HG02973 (cell line): ENCODE data around the gene DNAI2.

ENCODE experiments used
- ATAC-seq: cut with Tn5 transposase; IDR thresholded peaks from one replicate; pipeline ENCODE4 v1.9.1; 2021; ENCODE audit warnings: moderate library complexity; ENCODE audit not compliant: unreplicated experiment

The DNAI2 gene

DNA sequence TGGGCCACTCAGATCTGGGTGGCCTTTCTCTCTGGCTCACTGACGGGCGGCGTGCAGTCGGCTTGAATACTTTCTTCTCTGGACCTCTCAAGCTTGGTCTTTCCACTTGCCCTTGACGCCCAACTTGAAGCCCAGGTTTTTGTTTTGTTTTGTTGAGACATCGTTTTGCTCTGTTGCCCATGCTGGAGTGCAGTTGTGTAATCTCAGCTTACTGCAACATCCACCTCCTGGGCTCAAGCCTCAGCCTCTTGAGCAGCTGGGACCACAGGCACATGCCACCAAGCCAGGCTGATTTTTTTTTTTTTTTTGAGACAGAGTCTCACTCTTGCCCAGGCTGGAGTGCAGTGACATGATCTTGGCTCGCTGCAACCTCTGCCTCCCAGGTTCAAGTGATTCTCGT, 29.3 kb downstream of the DNAI2 start:
- ATAC-seq, result no peak

DNA sequence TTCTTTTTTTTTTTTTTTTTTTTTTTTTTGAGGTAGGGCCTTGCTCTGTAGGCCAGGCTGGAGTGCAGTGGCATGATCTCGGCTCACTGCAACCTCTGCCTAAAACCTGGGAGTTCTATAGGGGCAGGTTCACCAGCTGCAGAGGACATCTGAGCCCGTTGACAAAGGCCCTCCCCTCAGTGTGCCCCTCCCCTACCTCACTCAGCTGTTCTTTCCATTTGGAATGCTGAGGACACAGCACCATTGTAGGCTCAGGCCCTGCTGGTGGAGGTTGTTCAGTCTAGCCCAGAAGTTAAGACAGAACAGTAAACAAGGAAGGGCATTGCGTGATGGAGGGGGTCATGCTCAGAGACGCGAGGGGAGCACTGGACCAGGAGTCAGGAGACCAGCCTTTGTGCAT, 30.1 kb downstream of the DNAI2 start:
- no peak for ATAC-seq

GRCh38 chr17:74305865-74306654, 32.0 kb downstream of the DNAI2 start:
- no peak for ATAC-seq

DNA sequence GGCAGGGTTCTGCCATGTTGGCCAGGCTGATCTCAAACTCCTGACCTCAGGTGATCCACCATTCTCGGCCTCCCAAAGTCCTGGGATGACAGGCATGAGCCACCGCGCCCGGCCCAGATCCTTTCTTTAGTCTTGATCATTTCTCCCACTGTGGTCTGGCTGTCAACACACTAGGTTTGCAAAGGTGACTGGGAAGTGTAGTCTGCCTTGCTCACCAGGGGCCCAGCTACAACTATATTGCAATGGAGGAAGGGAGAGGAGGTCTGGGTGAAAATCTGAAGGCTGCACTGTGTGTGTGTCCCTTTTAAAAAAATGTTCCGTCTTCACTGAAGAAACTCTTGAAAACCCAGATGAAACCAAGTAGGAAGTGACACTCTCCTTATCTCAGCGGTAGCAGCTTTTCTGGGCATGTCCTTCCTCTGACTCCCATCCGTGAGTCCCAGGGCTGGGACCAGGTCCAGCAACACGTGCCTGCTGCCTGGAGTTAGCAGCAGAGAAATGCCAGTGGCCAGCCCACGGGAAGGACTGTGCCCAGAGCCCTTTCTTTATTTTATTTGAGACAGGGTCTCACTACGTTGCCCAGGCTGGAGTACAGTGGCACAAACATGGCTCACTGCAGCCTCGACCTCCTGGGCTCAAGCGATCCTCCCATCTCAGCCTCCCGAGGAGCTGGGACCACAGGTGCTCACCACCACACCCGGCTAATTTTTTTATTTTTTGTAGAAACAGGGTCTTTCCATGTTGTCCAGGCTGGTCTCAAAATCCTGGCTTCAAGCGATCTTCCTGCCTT, 34.1 kb downstream of the DNAI2 start:
- ATAC-seq, result no peak

DNA sequence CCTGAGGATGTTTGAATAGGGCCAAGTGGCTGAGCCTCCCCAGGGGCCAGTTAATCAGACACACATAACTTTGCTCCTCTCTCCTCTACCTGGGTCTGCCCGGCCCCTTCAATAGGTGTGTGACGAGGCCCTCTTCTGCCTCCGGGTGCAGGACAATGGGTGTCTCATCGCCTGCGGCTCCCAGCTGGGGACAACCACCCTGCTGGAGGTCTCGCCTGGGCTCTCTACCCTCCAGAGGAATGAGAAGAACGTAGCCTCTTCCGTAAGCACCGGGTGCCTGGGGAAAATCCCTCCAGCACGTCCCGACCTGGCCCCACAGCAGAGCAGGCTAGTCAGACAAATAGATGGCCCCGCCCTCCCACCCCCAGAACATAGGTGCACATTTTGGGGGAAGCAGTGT, 35.9 kb downstream of the DNAI2 start:
- no peak for ATAC-seq

DNA sequence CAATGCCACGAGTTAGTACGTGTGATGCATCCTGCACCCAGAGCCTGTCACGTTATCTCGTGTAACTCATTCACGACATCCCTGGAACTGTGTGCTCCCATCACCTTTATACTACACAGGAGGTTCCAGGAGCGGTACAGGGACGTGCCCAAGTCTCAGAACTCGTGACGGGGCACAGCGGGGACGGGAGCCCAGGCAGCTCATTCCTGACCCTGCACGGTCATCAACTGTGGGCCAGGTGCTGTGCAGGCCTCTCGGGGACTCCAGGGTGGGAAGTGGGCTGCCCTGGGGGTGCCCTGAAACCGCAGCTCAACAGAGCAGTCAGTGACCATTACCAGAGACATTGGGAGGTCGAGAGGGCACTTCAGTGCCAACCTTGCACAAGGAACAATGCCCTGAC, 40.8 kb downstream of the DNAI2 start:
- no peak for ATAC-seq

DNA sequence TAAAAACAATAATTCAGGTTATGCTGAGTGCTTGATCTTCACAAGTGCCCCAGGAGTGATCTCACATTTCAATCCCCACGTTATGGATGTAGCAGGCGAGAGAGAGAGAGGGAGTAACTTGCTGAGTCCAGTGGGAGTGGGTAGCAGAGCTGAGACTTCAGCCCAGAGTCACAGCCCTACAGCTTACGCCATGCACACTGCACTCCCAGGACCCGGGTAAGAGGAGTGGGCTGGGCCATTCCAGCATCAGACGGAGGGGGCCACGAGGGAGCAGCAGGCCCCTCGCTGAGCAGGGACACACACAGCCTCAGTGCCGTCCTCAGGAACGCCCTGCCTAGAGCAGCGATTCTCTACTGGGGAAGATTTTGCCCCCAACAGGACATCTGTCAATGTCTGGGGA, 42.2 kb downstream of the DNAI2 start:
- ATAC-seq, result no peak

GRCh38 chr17:74317071-74317470, 43.0 kb downstream of the DNAI2 start:
- ATAC-seq, result no peak

DNA sequence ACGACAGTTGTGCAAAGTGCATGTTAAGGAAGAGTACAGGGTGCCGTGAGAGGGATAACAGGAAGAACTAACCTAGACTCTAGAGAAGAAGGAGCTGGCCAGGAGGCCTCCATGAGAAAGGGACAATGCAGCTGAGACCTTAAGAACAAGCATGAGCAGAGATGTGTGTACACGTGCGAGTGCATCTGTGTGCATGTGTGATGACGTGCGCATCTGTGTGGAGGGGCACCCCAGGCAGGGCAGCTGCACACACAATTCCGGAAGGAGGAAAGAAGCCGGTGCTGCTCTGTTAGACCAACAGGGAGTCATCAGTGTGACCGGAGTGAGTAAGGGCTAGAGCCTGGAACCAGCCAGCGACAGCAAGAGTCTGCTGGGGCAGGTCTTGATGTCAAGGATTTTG, 44.4 kb downstream of the DNAI2 start:
- ATAC-seq, result no peak

GRCh38 chr17:74324521-74324920, 50.5 kb downstream of the DNAI2 start:
- no peak for ATAC-seq

GRCh38 chr17:74325376-74325742, 51.3 kb downstream of the DNAI2 start:
- ATAC-seq, result no peak

- ATAC-seq, result no peak
Observed at GRCh38 chr17:74325743-74326379, 51.8 kb downstream of the DNAI2 start, which contains the start of gene KIF19. Gene KIF19, plus strand, starts transcription at chr17:74326226. Its CDS starts 124 bp downstream, at chr17:74326350.

DNA sequence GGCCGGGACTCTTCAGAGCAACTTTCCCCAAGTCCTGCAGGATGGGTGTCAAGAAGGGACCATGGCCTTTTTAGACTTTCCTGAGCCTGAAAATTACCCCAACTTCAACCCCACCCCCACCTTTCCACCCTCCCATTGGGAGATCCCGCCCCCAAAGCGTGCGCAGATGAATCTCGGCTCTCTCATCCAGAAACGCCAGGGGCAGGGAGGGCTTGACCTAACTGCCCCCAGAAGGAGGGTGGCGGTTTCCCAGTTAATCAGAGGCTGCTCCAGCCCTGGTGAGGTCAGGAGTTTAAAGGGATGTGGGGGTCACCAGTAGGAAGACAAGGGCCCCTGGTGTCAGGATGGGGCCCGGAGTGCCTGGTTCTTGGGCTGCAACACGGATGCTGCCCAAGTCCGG, 52.5 kb downstream of the DNAI2 start:
- no peak for ATAC-seq

- ATAC-seq, result no peak
Observed at GRCh38 chr17:74328487-74328886, 54.5 kb downstream of the DNAI2 start.

DNA sequence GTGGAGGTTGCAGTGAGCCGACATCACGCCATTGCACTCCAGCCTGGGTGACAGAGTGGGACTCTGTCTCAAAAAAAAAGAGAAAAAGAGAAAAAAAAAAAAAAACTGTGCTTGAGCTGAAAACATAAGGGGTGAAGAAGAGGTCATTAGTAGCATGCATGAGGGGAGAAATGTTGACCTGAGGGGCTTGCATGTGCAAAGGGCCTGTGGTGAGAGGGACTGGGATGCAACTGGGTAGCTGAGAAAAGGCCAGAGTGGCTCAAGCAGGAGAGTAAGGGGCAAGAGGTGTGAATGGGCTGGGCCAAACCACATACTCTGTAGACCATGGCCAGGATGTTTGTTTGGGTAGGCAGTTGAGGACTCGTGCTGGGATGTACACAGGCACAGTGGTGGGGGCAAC, 55.3 kb downstream of the DNAI2 start:
- ATAC-seq, result no peak

GRCh38 chr17:74330446-74330845, 56.4 kb downstream of the DNAI2 start:
- ATAC-seq, result no peak

DNA sequence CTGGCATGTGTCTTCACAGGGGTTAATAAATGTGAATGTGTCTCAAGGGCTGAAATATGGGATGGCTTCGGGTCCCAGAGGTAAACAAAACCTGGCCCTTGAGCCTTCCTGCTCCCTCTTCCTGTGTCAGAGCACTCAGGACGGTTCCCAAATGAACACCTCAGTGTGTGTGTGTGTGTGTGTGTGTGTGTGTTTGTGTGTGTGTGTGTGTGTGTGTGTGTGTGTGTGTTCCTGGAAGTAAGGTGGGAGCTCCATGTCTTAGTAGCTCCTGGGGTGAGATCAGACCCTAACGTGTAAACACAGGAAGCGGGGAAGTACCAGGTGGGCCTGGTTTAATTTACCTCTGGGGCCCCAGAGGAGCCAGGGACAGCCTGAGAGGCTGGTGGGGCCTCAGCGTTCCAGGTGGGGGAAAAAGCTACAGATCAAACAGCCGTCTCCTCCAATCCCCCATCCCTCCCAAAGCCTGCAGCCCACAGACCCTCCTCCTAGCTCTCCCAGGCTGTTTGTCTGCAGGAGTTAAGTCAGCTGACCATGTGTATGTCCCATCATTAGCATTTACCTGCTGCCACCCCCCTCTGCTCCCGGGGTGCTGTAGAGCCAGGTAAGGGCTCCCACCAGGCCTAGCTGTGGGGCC, 58.1 kb downstream of the DNAI2 start:
- ATAC-seq, result no peak

DNA sequence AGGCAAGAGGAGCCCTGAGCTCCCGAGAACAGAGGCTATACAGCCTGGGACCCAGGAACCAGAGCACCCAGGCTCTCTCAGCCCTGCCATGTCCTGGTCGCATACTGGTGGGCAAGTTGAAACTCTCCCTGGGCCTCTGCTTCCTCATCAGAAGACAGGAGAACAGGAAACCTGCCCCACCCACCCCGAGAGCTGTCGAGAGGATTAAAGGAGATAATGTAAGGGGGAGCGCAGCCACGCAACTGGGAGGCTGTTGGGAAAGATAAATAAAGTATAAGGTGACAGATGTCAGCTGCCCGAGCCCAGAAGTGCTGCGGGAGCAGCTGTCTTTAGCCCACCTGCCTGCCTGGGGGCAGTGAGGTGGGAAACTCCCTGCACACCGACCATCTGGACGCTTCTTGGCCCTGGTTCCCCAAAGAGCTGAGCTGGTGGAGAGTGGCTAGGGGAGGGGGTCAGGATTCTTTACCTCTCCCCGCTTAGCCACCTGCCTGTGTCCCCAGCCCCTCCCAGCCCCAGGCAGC, 58.8 kb downstream of the DNAI2 start:
- ATAC-seq, result no peak

- no peak for ATAC-seq
Observed at GRCh38 chr17:74334393-74335039, 60.5 kb downstream of the DNAI2 start.

DNA sequence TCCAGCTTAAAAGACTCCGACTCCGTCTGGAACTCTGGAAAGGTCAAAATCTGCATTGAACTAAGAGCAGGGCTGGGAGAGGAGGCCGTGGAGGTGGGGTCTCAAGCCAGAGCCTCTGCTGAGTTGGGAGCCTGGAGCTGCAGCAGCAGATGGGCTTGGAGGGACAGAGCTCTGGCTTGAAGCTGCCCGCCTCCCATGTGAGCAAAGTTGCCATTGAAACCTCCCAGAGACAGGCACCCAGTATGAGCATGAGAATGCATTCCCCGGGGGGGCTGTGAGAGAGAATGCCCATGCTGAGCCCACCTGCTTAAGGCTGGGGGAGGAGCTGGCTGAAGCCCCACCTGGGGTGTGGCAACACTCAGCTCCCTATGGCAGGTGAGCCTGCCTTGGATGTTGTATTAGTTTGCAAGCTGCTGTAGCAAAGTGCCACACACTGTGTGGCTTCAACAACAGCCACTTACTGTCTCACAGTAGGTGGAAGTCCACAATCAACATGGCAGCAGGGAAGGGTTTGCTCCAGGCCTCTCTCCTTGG, 61.6 kb downstream of the DNAI2 start:
- no peak for ATAC-seq
